Heart left ventricle (tissue), 13 donors: Measurements from ENCODE around the gene MTUS2.

Experiments used
- POLR2A ChIP-seq, 2 donors: fragments of 450-650 bp; IDR thresholded peaks; one replicate each; pipeline ENCODE4 v1.6.1; 2017; ENCODE audit warnings: antibody characterized with exemption in 2 of 2, mild to moderate bottlenecking in 2 of 2, moderate library complexity in 2 of 2
- TF ChIP-seq, protein P1 (sequence below), 12 donors: fragments of 200-600 bp; sonication (generic) in 4 of 12; IDR thresholded peaks; one replicate each; pipeline versions ENCODE4 v1.5.0 to v1.8.0; 2018 to 2022; ENCODE audit warnings: antibody characterized with exemption in 12 of 12, mild to moderate bottlenecking in 5 of 12
- donor health status: ischemic (EF 13 %, LVEDD 7.1; RV severe dilation, severe dysfunction).
- donor health status: DM: no; HTN: yes; CAD: no.
- donor health status: DM: no; HTN: no; CAD: no.
- donor health status: ischemic (EF 25% LVEDD 6.9; RV normal size, moderate dysfunction).
- donor health status: ischemic (EF 25% LVEDD 5.7; RV mildly dilated, moderate dysfunction).
- donor health status: ischemic (EF 35%, LVEDD 5.7; RV mildly dilated, moderate dysfunction).
- donor health status: nonischemic (EF 11% LVEDD 7.7; RV severe dilation, severe dysfunction).
- donor health status: DM: yes; HTN: yes; CAD: no.
- donor health status: PGD.
- donor health status: ischemic (EF 29% LVEDD 5.4; RV normal size, mild dysfunction).
- donor health status: nonischemic (EF 23%, LVEDD 6.1; RV moderate dilation, normal function).

DNA sequence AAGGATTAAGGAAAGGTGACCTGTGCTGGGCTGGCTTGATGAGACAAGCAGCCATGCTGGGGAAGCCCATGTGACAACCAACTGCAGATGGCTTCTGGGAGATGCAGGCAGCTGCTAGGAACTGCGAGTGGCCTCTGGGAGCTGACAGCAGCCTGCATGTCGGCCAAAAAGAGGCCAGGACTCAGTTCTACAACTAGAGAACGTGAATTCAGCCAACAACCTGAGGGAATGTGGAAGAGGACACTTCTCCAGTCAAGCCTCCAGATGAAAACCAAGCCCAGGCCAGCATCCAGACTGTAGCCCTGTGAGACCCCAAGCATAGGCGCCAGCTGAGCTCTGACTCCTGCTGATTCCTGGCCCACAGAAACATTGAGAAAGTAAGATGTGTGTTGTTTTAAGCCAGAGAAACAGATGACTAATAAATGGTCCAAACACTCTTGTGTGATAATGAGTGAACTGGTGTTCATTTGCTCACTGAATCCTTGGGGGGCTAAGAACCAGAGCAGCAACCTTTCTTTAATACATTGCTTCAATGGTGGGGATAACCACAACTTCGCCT, 730.4 kb downstream of the MTUS2 start:
- TF ChIP-seq POLR2A (IDR thresholded peaks at IDR 0.05), result no peak
- TF ChIP-seq, protein P1, sequence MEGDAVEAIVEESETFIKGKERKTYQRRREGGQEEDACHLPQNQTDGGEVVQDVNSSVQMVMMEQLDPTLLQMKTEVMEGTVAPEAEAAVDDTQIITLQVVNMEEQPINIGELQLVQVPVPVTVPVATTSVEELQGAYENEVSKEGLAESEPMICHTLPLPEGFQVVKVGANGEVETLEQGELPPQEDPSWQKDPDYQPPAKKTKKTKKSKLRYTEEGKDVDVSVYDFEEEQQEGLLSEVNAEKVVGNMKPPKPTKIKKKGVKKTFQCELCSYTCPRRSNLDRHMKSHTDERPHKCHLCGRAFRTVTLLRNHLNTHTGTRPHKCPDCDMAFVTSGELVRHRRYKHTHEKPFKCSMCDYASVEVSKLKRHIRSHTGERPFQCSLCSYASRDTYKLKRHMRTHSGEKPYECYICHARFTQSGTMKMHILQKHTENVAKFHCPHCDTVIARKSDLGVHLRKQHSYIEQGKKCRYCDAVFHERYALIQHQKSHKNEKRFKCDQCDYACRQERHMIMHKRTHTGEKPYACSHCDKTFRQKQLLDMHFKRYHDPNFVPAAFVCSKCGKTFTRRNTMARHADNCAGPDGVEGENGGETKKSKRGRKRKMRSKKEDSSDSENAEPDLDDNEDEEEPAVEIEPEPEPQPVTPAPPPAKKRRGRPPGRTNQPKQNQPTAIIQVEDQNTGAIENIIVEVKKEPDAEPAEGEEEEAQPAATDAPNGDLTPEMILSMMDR (IDR thresholded peaks at IDR 0.05), result no peak
